Measurements from ENCODE around the gene METTL16.

DNA sequence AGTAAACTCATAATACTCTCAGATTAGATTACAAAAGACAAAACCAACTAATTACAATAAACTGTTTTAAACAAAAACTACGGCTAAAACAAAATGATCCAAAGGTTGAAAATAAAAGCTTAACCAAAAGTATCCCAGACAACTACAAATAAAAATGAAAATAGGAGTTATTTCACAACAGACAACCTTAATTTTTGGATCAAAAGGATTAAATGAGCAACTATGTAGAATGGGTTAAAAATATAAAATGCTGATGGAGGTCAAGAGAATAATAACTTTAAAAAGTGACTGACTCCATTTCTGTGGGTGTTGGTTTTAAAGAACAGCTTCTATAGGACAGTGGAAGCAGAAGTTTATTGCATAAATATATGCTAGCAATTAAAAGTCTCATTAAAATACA lies 28.6 kb downstream of the METTL16 start:
- TF ChIP-seq CTCF (IDR thresholded peaks at IDR 0.05; ENCODE audit: poor library complexity) (no peak), EZH2 (IDR thresholded peaks at IDR 0.05; ENCODE audit: borderline replicate concordance) (no peak), EZH2phosphoT487 (IDR thresholded peaks at IDR 0.05; ENCODE audit: low read depth, severe bottlenecking, unreplicated experiment) (no peak)
